Gastrocnemius medialis (tissue), 4 donors: ENCODE data around the gene LMBR1. TPM values are rescaled to one million over a fixed set of nuclear protein-coding genes. Genes with fewer than 3 reads are reported as not detected.

Experiments used
- ATAC-seq, 2 donors: fragments of 150-250 bp; one replicate each; pipeline ENCODE4 v1.9.1; 2016
- DNase-seq, 2 donors: peaks; one replicate each; pipeline ENCODE4 v3.0.0-alpha.2; 2019
- H3K27ac ChIP-seq, 4 donors: fragments of 200-600 bp; sonication (generic); 1 replicate in 1 of 4; 2 replicates in 3 of 4; pipeline ENCODE4 v1.5.1; 2016 to 2018; ENCODE audit warnings: mild to moderate bottlenecking in 2 of 4, moderate library complexity in 1 of 4
- H3K27me3 ChIP-seq, 3 donors: fragments of 200-600 bp; sonication (generic) in 2 of 3; 1 replicate in 1 of 3; 2 replicates in 2 of 3; pipeline versions ENCODE4 v1.5.1 to v1.6.0; 2016 to 2019; ENCODE audit warnings: mild to moderate bottlenecking in 1 of 3, moderate library complexity in 1 of 3
- H3K36me3 ChIP-seq, 2 donors: fragments of 200-600 bp; sonication (generic) in 1 of 2; one replicate each; pipeline ENCODE4 v1.5.1; 2017 to 2018
- H3K4me1 ChIP-seq, 2 donors: fragments of 200-600 bp; sonication (generic) in 1 of 2; one replicate each; pipeline ENCODE4 v1.5.1; 2016 to 2017; ENCODE audit warnings: mild to moderate bottlenecking in 2 of 2
- H3K4me3 ChIP-seq, 4 donors: fragments of 200-600 bp; sonication (generic) in 3 of 4; 1 replicate in 1 of 4; 2 replicates in 3 of 4; pipeline ENCODE4 v1.5.1; 2016 to 2019; ENCODE audit warnings: mild to moderate bottlenecking in 2 of 4
- H3K9me3 ChIP-seq, 3 donors: fragments of 200-600 bp; sonication (generic) in 2 of 3; 1 replicate in 1 of 3; 2 replicates in 2 of 3; pipeline ENCODE4 v1.5.1; 2016 to 2019
- CTCF ChIP-seq, 5 experiments: fragments of 450-650 bp in 3 of 5; fragments of 200-600 bp in 2 of 5; sonication (generic) in 2 of 5; IDR thresholded peaks in 4 of 5; conservative IDR thresholded peaks in 1 of 5; 1 replicate in 4 of 5; 2 replicates in 1 of 5; pipeline ENCODE4 v1.5.1; 2016 to 2019; ENCODE audit warnings: antibody characterized with exemption in 5 of 5, mild to moderate bottlenecking in 3 of 5, moderate library complexity in 3 of 5
- POLR2A ChIP-seq, 2 donors: fragments of 450-650 bp; IDR thresholded peaks; one replicate each; pipeline ENCODE4 v1.6.1; 2017; ENCODE audit warnings: antibody characterized with exemption in 2 of 2, mild to moderate bottlenecking in 2 of 2, moderate library complexity in 2 of 2
- in situ Hi-C, 4 donors: fragments of 200-750 bp; cut with MboI; loops; one replicate each; pipeline versions ENCODE4 v1.15.0 to v1.8.0; 2017; ENCODE audit warnings: low sequenced_read_pairs in 4 of 4
- intact Hi-C: fragments of 100-400 bp; cut with DNase I; formaldehyde crosslinking; loops from one replicate; pipeline ENCODE4 v1.15.1; 2023; ENCODE audit warnings: low total_unique reads
- total RNA-seq, 4 donors: library from RNA; depleted of rRNA; stranded (reverse); fragments of >200 nt; gene quantifications; one replicate each; pipeline versions ENCODE4 v1.1.0 to v1.2.3, GENCODE V29; 2016

LMBR1 gene
- total RNA-seq, 4 donors from 2014 or later, result 27.9 to 87.0 (median 35.3) TPM

GRCh38 chr7:156754201-156754600 is 138.8 kb downstream of the LMBR1 start:
- H3K36me3 ChIP-seq, result no peaks in the 10 kb centered on the region
- H3K27ac ChIP-seq, result no peak overlapping the region
- peaks cover 0 to 11% of the 10 kb centered on the region in 2 donors for H3K4me1 ChIP-seq
- no peak for ATAC-seq
- H3K9me3 ChIP-seq, result no peaks in the 10 kb centered on the region
- no peak for DNase-seq
- no peaks in the 10 kb centered on the region for H3K27me3 ChIP-seq
- intact Hi-C loops, result no loop called here
- TF ChIP-seq CTCF (IDR thresholded peaks at IDR 0.05 in 4 of 5, conservative IDR thresholded peaks at IDR 0.05 in 1 of 5) (no peak), POLR2A (IDR thresholded peaks at IDR 0.05) (no peak)
- H3K4me3 ChIP-seq, result no peak overlapping the region
- in situ Hi-C loops, result no loop called here

- no peak for DNase-seq
- no peaks in the 10 kb centered on the region for H3K36me3 ChIP-seq
- H3K27ac ChIP-seq, result no peak overlapping the region
- no peaks in the 10 kb centered on the region for H3K9me3 ChIP-seq
- ATAC-seq, result no peak
- H3K4me1 ChIP-seq, result peaks cover 0 to 11% of the 10 kb centered on the region in 2 donors
- TF ChIP-seq POLR2A (IDR thresholded peaks at IDR 0.05), result no peak
- no peak for TF ChIP-seq CTCF (IDR thresholded peaks at IDR 0.05 in 4 of 5, conservative IDR thresholded peaks at IDR 0.05 in 1 of 5)
- in situ Hi-C loops (no loop called here), intact Hi-C loops (no loop called here)
- no peaks in the 10 kb centered on the region for H3K27me3 ChIP-seq
- no peak overlapping the region for H3K4me3 ChIP-seq
Observed at GRCh38 chr7:156753630-156754029, 139.4 kb downstream of the LMBR1 start.

- H3K27ac ChIP-seq, result no peak overlapping the region
- peaks cover 0 to 13% of the 10 kb centered on the region in 2 donors for H3K4me1 ChIP-seq
- DNase-seq (no peak), ATAC-seq (no peak)
- no peaks in the 10 kb centered on the region for H3K9me3 ChIP-seq
- no peaks in the 10 kb centered on the region for H3K36me3 ChIP-seq
- no peaks in the 10 kb centered on the region for H3K27me3 ChIP-seq
- intact Hi-C loops (no loop called here), in situ Hi-C loops (no loop called here)
- TF ChIP-seq CTCF (IDR thresholded peaks at IDR 0.05 in 4 of 5, conservative IDR thresholded peaks at IDR 0.05 in 1 of 5) (no peak), POLR2A (IDR thresholded peaks at IDR 0.05) (no peak)
- H3K4me3 ChIP-seq, result no peak overlapping the region
Observed at GRCh38 chr7:156753229-156753560, 139.8 kb downstream of the LMBR1 start.

- intact Hi-C loops (no loop called here), in situ Hi-C loops (no loop called here)
- DNase-seq, result no peak
- TF ChIP-seq POLR2A (IDR thresholded peaks at IDR 0.05), result no peak
- no peak for TF ChIP-seq CTCF (IDR thresholded peaks at IDR 0.05 in 4 of 5, conservative IDR thresholded peaks at IDR 0.05 in 1 of 5)
- Histone ChIP-seq H3K27me3 (no peaks in the 10 kb centered on the region), H3K4me1 (peaks cover 4 to 19% of the 10 kb centered on the region in 2 donors), H3K9me3 (no peaks in the 10 kb centered on the region), H3K27ac (peak overlapping the region in 1 of 4 donors; percentile 30), H3K4me3 (no peak overlapping the region), H3K36me3 (no peaks in the 10 kb centered on the region)
- ATAC-seq, result peak in 1 of 2 donors; percentile 65
Observed at GRCh38 chr7:156752367-156753228, 140.4 kb downstream of the LMBR1 start.
